ENCODE data around the gene EPOP. TPM values are rescaled to one million over a fixed set of nuclear protein-coding genes. Genes with fewer than 3 reads are reported as not detected.

The EPOP gene
- total RNA-seq, 3 donors from 2014 or later = 2.0 to 2.1 (median 2.0) TPM

- TF ChIP-seq, protein P1, sequence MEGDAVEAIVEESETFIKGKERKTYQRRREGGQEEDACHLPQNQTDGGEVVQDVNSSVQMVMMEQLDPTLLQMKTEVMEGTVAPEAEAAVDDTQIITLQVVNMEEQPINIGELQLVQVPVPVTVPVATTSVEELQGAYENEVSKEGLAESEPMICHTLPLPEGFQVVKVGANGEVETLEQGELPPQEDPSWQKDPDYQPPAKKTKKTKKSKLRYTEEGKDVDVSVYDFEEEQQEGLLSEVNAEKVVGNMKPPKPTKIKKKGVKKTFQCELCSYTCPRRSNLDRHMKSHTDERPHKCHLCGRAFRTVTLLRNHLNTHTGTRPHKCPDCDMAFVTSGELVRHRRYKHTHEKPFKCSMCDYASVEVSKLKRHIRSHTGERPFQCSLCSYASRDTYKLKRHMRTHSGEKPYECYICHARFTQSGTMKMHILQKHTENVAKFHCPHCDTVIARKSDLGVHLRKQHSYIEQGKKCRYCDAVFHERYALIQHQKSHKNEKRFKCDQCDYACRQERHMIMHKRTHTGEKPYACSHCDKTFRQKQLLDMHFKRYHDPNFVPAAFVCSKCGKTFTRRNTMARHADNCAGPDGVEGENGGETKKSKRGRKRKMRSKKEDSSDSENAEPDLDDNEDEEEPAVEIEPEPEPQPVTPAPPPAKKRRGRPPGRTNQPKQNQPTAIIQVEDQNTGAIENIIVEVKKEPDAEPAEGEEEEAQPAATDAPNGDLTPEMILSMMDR (IDR thresholded peaks at IDR 0.05) = peak; percentile 95 to 99 (median 98)
- no peak for TF ChIP-seq POLR2A (IDR thresholded peaks at IDR 0.05)
- no peak for TF ChIP-seq POLR2AphosphoS5 (IDR thresholded peaks at IDR 0.05)
- Histone ChIP-seq H3K27me3 (no peaks in the 10 kb centered on the region), H3K36me3 (no peaks in the 10 kb centered on the region), H3K4me3 (no peak overlapping the region), H3K27ac (no peak overlapping the region), H3K4me1 (no peaks in the 10 kb centered on the region), H3K9me3 (no peaks in the 10 kb centered on the region)
- DNase-seq (ENCODE audit: low spot score in 2 of 2) = peak in 1 of 2 donors; percentile 45
- intact Hi-C loops (cut with DNase I; ENCODE audit: low total_unique reads) = no loop called here
These were observed 7.5 kb downstream of the EPOP start for GRCh38 chr17:38667099-38667786.

- DNase-seq (ENCODE audit: low spot score in 2 of 2) = no peak
- H3K27ac ChIP-seq = no peak overlapping the region
- H3K36me3 ChIP-seq = no peaks in the 10 kb centered on the region
- H3K27me3 ChIP-seq = no peaks in the 10 kb centered on the region
- H3K4me3 ChIP-seq = no peak overlapping the region
- no peaks in the 10 kb centered on the region for H3K9me3 ChIP-seq
- intact Hi-C loops (cut with DNase I; ENCODE audit: low total_unique reads) = no loop called here
- peaks cover 0 to 3% of the 10 kb centered on the region in 2 donors for H3K4me1 ChIP-seq
- TF ChIP-seq, protein P1 (IDR thresholded peaks at IDR 0.05) = no peak
- TF ChIP-seq POLR2AphosphoS5 (IDR thresholded peaks at IDR 0.05) (no peak), POLR2A (IDR thresholded peaks at IDR 0.05) (no peak)
These were observed 10.7 kb downstream of the EPOP start for GRCh38 chr17:38663964-38664644.

GRCh38 chr17:38663125-38663751, 11.5 kb downstream of the EPOP start:
- Histone ChIP-seq H3K4me1 (peaks cover 0 to 5% of the 10 kb centered on the region in 2 donors), H3K27me3 (no peaks in the 10 kb centered on the region), H3K4me3 (no peak overlapping the region), H3K27ac (no peak overlapping the region), H3K36me3 (no peaks in the 10 kb centered on the region), H3K9me3 (no peaks in the 10 kb centered on the region)
- intact Hi-C loops (cut with DNase I; ENCODE audit: low total_unique reads) = no loop called here
- DNase-seq (ENCODE audit: low spot score in 2 of 2) = peak in 1 of 2 donors; percentile 69
- TF ChIP-seq, protein P1 (IDR thresholded peaks at IDR 0.05) = peak; percentile 12 to 84 (median 70)
- TF ChIP-seq POLR2A (IDR thresholded peaks at IDR 0.05) (no peak), POLR2AphosphoS5 (IDR thresholded peaks at IDR 0.05) (no peak)

GRCh38 chr17:38660097-38661025, 14.4 kb downstream of the EPOP start:
- Histone ChIP-seq H3K36me3 (no peaks in the 10 kb centered on the region), H3K9me3 (no peaks in the 10 kb centered on the region), H3K27ac (no peak overlapping the region), H3K4me3 (no peak overlapping the region), H3K4me1 (peaks cover 0 to 5% of the 10 kb centered on the region in 2 donors), H3K27me3 (no peaks in the 10 kb centered on the region)
- intact Hi-C loops (cut with DNase I; ENCODE audit: low total_unique reads) = no loop called here
- TF ChIP-seq, protein P1 (IDR thresholded peaks at IDR 0.05) = no peak
- TF ChIP-seq POLR2AphosphoS5 (IDR thresholded peaks at IDR 0.05) (no peak), POLR2A (IDR thresholded peaks at IDR 0.05) (no peak)
- no peak for DNase-seq (ENCODE audit: low spot score in 2 of 2)
